Lower lobe of right lung (tissue), 2 donors: ENCODE results near the gene SND1. TPM values are rescaled to one million over a fixed set of nuclear protein-coding genes. Genes with fewer than 3 reads are reported as not detected.

Experiments
- ATAC-seq, 2 donors: fragments of 200-7000 bp; cut with Tn5 transposase; one replicate each; pipeline ENCODE4 v1.9.1; 2020 to 2022; ENCODE audit warnings: mild to moderate bottlenecking in 2 of 2, moderate library complexity in 2 of 2
- DNase-seq: peaks from one replicate; pipeline ENCODE4 v3.0.0-alpha.2; 2020
- H3K27ac ChIP-seq: fragments of 200-600 bp; one replicate; pipeline ENCODE4 v1.8.0; 2022
- H3K27me3 ChIP-seq: fragments of 200-600 bp; one replicate; pipeline ENCODE4 v1.8.0; 2022; ENCODE audit warnings: low read depth
- H3K36me3 ChIP-seq: fragments of 200-600 bp; one replicate; pipeline ENCODE4 v1.8.0; 2022; ENCODE audit warnings: mild to moderate bottlenecking
- H3K4me1 ChIP-seq: fragments of 200-600 bp; one replicate; pipeline ENCODE4 v1.8.0; 2022
- H3K4me3 ChIP-seq: fragments of 200-600 bp; one replicate; pipeline ENCODE4 v1.8.0; 2022; ENCODE audit warnings: mild to moderate bottlenecking
- H3K9me3 ChIP-seq: fragments of 200-600 bp; one replicate; pipeline ENCODE4 v1.8.0; 2022
- CTCF ChIP-seq: fragments of 200-600 bp; IDR thresholded peaks from one replicate; pipeline ENCODE4 v1.8.0; 2022; ENCODE audit warnings: antibody characterized with exemption, mild to moderate bottlenecking
- intact Hi-C: fragments of 100-400 bp; cut with DNase I; formaldehyde crosslinking; loops from one replicate; pipeline ENCODE4 v1.11.0; 2022
- total RNA-seq: library from RNA; stranded (reverse); fragmentation: NEBNext Ultra II Directional; extraction: Animal tissue kit (Norgen Biotek cat#: 25700); gene quantifications from one replicate; pipeline ENCODE4 v1.2.1, GENCODE V29; 2021
- donor health status: DM: no; HTN: yes; CAD: no; lungs with severe emphysema.

SND1 gene
- total RNA-seq, 1 donor from 2014 or later = 142 TPM

GRCh38 chr7:128045766-128046165 lies 393.8 kb downstream of the SND1 start:
- H3K9me3 ChIP-seq = no peaks in the 10 kb centered on the region
- H3K27ac ChIP-seq = no peak overlapping the region
- TF ChIP-seq CTCF = no peak
- DNase-seq = no peak
- no peak for ATAC-seq
- H3K4me3 ChIP-seq = no peak overlapping the region
- no peaks in the 10 kb centered on the region for H3K4me1 ChIP-seq
- intact Hi-C loops = no loop called here
- H3K27me3 ChIP-seq = no peaks in the 10 kb centered on the region
- no peaks in the 10 kb centered on the region for H3K36me3 ChIP-seq

DNA sequence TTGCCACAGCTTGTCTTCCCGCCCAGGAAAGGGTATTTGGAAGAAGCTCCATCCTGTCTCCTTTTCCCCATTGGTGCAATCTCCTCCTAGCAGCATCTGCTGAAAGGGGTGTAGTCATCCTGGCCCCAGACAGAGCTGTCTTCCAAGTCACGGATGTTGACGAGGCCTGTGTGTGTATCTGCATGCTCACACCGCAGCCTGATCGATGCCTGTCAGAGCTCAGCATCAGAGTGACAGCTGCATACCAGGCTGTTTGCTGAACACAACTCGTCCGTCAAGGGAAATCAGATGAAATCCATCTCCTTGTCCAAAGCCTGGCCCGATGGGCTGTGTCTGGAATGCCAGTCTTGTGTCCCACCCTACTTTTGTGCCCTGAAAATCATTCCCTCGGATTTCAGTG lies 400.4 kb downstream of the SND1 start:
- H3K9me3 ChIP-seq = no peaks in the 10 kb centered on the region
- H3K4me1 ChIP-seq = peaks cover 9% of the 10 kb centered on the region
- no peak for TF ChIP-seq CTCF
- no peaks in the 10 kb centered on the region for H3K27me3 ChIP-seq
- H3K27ac ChIP-seq = no peak overlapping the region
- no peaks in the 10 kb centered on the region for H3K36me3 ChIP-seq
- intact Hi-C loops = no loop called here
- DNase-seq (no peak), ATAC-seq (no peak)
- H3K4me3 ChIP-seq = no peak overlapping the region

DNA sequence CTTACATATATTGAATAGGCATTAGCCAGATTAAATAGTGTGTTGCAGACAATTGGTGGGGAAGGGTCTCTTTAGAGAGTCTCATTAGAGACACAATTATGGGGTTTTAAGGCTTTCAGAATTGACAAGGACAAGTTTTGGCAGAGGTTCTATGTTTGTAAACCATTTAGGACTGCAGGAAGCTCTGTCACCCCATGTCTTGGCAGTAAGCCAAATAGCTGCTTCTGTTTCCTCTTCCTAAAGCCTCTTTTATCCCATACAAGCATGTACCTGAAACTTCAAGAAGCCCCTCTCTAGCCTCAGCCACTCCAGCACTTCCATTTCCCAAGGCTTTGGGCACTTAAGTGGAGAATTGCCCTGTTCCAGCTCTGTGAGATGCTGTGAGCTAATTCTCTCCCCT lies 401.0 kb downstream of the SND1 start:
- Histone ChIP-seq H3K36me3 (no peaks in the 10 kb centered on the region), H3K27ac (no peak overlapping the region), H3K4me1 (peaks cover 9% of the 10 kb centered on the region), H3K9me3 (no peaks in the 10 kb centered on the region), H3K4me3 (no peak overlapping the region), H3K27me3 (no peaks in the 10 kb centered on the region)
- intact Hi-C loops = no loop called here
- ATAC-seq (peak in 1 of 2 donors; percentile 16), DNase-seq (no peak)
- TF ChIP-seq CTCF = no peak

- Histone ChIP-seq H3K27ac (no peak overlapping the region), H3K27me3 (no peaks in the 10 kb centered on the region), H3K36me3 (no peaks in the 10 kb centered on the region), H3K4me3 (no peak overlapping the region), H3K4me1 (peaks cover 9% of the 10 kb centered on the region), H3K9me3 (no peaks in the 10 kb centered on the region)
- no peak for DNase-seq
- TF ChIP-seq CTCF = no peak
- intact Hi-C loops = no loop called here
- ATAC-seq = no peak
These were observed 402.0 kb downstream of the SND1 start for GRCh38 chr7:128053991-128054390.

DNA sequence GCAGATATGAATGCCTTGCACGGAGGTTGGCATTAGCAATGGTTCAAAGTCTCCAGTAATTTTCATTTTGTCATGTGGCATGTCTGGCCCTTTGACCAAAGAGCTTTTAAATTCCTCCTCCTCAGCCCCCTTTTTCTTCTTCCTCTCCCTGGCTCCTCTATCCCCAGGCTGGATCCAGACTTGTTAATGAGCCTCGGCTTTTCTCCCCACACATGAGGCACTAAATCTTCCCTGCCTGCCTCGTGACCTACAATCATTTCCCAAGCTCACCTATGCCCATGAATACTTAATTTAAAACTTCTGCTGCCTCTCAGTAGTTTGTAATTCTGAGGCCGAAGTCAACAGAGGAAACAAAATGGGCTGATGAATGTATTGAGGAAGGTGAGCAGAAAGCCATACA lies 402.5 kb downstream of the SND1 start:
- no peak overlapping the region for H3K27ac ChIP-seq
- no peak for ATAC-seq
- intact Hi-C loops = no loop called here
- peaks cover 9% of the 10 kb centered on the region for H3K4me1 ChIP-seq
- no peak for TF ChIP-seq CTCF
- no peaks in the 10 kb centered on the region for H3K9me3 ChIP-seq
- no peaks in the 10 kb centered on the region for H3K27me3 ChIP-seq
- H3K36me3 ChIP-seq = no peaks in the 10 kb centered on the region
- no peak overlapping the region for H3K4me3 ChIP-seq
- DNase-seq = no peak

DNA sequence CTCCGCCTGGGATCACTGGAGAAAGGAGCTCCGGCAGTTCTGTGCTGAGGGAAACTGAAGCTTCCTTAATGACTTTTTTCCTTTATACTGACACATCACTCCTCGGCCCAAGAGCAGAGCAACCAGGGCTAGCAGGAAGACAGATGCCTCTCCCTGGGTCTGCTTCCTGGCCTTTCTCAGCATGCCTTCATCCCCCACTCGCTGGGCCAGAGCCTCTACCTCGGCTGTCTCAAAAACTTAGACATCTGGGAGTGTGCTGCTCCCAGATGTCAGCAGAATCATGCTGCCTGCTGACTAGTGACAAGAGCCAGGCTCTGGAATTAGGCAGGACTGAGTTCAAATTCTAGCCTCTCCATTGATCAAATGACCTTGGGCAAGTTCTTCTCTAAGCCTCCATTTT lies 403.6 kb downstream of the SND1 start:
- no peak overlapping the region for H3K4me3 ChIP-seq
- intact Hi-C loops = no loop called here

More for the DNA sequence above, 403.6 kb downstream of the SND1 start:
- Histone ChIP-seq H3K9me3 (no peaks in the 10 kb centered on the region), H3K27me3 (no peaks in the 10 kb centered on the region), H3K4me1 (peaks cover 9% of the 10 kb centered on the region), H3K27ac (no peak overlapping the region), H3K36me3 (no peaks in the 10 kb centered on the region)
- no peak for TF ChIP-seq CTCF
- DNase-seq (no peak), ATAC-seq (no peak)
